HFF-Myc (cell line): ENCODE data around the gene VPS35L.

Experiments used
- DNase-seq: peaks from one replicate; pipeline ENCODE4 v3.0.0-alpha.2; 2011; ENCODE audit warnings: low read depth; ENCODE audit errors: extremely low read depth
- H3K4me3 ChIP-seq: replicated peaks from 2 replicates; pipeline ENCODE4 v1.5.1; 2011; ENCODE audit warnings: low read depth, mild to moderate bottlenecking, control low read depth, low read length
- TF ChIP-seq, protein P1 (sequence below): IDR thresholded peaks from 2 replicates; pipeline ENCODE4 v1.5.1; 2012; ENCODE audit warnings: mild to moderate bottlenecking, low read depth, low read length, control low read depth; ENCODE audit errors: missing control alignments

Gene VPS35L

DNA sequence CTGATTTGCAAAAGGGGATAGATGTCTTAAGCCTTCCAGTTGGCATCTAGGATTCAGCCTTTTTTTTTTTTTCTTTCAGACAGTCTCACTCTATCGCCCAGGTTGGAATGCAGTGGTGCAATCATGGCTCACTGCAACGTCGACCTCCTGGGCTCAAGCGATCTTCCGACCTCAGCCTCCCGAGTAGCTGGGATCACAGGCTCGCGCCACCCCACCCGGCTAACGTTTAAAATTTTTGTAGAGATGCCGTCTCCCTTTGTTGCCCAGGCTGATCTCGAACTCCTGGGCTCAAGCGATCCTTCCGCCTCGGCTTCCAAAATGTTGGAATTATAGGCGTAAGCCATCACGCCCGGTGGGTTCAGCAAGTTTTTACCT, 32.3 kb upstream of the VPS35L start:
- no peak for DNase-seq
- H3K4me3 ChIP-seq, result no peak overlapping the region; the same call in 1 of the 2 replicates
- TF ChIP-seq, protein P1, sequence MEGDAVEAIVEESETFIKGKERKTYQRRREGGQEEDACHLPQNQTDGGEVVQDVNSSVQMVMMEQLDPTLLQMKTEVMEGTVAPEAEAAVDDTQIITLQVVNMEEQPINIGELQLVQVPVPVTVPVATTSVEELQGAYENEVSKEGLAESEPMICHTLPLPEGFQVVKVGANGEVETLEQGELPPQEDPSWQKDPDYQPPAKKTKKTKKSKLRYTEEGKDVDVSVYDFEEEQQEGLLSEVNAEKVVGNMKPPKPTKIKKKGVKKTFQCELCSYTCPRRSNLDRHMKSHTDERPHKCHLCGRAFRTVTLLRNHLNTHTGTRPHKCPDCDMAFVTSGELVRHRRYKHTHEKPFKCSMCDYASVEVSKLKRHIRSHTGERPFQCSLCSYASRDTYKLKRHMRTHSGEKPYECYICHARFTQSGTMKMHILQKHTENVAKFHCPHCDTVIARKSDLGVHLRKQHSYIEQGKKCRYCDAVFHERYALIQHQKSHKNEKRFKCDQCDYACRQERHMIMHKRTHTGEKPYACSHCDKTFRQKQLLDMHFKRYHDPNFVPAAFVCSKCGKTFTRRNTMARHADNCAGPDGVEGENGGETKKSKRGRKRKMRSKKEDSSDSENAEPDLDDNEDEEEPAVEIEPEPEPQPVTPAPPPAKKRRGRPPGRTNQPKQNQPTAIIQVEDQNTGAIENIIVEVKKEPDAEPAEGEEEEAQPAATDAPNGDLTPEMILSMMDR, result no peak

DNA sequence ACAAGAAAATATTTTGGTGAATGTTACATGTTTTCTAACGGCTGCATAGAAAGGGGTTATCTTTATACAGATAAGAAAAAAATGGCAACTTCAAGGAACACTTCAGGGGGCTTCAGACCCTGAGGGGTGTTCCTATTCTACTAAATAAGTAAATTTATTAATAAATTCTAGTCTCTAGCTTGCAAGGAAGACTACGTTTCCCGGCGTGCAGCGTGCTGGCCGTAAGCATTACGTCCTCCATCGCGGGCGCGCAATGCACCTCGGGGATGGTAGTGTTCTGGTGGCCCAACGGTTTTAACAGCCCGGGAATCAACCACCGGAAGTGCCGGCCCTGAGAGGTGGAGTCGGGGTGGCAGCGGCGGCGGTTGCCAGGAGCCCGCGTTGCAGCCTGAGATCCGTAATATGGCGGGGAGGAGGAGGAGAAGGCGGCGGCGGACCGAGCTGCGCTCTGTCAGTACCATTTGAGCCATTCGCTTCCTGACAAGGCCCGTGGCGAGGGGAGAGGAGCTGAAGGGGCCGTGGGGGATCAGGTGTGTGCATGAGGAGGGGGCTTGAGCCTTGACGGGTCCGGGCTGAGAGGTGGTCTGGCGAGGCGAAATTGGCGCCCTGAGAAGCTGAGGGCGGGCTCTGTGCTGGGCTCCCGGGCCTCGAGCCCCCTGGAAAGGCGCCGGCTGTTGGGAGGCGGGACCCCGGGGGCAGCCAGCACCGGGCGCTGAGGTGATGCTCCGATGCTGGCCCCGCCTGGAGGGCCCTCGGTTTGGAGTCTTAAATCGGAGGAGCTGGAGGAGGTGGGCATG, 31.7 kb upstream of the VPS35L start, which contains the start of gene CCP110:
Gene CCP110 (plus strand): TSS at position 384 of the 797 bp plus-strand sequence. CDS start 3,940 bp downstream, outside the sequence.
- H3K4me3 ChIP-seq, result peak within 1 kb of the TSS; percentile 90
- peak; percentile 86 for DNase-seq
- TF ChIP-seq, protein P1, result no peak

DNA sequence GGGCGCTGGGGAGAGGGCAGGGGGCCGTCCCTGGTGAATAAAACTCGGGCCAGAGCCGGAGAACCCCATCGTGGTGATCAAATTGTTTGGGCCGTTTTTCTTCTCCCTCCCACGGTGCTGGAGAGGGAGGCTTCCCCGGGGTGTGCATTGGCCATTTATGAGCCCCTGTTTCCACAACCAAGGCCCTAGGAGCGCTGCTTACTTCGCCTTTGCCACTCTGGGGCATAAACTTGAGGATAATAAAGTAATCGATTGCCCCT, 31.2 kb upstream of the VPS35L start:
- peak overlapping the region; percentile 90 for H3K4me3 ChIP-seq
- TF ChIP-seq, protein P1, result no peak
- no peak for DNase-seq

DNA sequence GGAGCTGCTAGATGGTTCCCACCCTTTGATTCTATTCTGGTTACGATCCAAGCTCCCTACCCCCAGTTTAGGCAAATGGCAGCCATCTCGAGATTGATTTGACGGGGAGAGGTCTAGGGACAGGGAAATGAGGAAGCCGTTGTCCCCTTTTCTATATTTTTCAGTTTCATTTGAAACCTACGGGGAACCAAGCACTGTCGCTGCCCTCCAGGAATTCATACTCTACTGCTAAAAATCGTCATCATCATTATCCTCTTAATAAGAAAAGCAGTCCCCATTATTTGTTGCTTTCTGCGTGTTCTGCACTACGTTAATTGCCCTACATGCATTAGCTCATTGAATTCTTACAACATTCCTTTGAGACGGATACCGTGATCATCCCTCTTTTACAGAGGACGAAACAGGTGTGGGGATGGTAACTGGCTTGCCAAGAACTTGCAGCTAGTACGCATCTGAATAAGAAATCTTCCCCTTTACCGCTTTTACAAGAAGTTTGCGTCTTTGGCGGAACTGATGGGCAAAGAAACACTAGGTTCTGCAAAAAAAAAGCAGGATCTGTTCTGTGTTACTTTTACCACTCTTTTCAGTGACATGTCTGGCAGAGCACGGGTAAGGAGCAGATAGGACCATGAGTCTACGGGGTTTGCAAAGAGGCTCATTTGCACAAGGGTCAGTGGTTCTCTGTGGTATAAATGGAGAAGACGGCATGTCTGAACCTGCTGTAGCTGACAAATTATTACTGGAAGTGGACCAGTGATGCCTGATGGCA, 30.7 kb upstream of the VPS35L start:
- DNase-seq, result no peak
- TF ChIP-seq, protein P1, result no peak
- peak overlapping the region; percentile 90 for H3K4me3 ChIP-seq

DNA sequence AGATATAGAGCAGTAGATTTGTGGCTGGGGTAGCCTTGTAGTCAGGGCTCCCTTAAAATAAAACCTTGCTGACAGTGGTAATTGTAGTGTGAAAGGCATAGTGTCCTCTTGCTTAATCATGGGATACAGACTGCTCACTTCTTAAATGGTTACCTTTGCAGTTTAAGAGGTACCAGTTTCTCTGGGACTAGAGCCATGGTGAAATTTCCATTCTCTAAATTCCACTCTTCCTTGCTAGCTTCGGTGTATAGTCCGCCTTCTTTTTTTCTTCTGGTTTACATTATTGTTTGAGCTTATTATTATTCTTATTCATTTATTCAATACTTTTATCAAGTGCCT, 30.1 kb upstream of the VPS35L start:
- no peak for DNase-seq
- peak overlapping the region; percentile 90 for H3K4me3 ChIP-seq
- TF ChIP-seq, protein P1, result no peak

DNA sequence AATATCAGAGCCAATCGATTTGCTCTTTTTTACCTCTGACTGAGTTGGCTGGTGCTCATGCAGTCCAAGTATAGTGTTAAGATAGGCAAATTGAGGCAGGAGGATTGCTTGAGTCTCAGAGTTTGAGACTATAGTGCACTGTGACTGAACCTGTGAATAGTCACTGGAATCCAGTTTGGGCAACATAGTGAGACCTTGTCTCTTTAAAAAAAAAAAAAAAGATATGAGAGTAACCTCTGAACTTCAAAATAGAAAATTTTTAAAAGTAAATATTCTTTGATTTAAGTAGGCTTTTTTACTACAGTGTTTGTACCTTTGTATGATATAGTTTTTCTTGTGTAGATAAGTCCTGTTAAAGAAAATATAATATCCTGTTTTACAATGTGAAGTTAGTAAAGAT, 28.3 kb upstream of the VPS35L start:
- TF ChIP-seq, protein P1, result no peak
- no peak for DNase-seq
- H3K4me3 ChIP-seq, result no peak overlapping the region
